Osteoblast (primary cell): ENCODE measurements around the gene SAMM50. TPM values are rescaled to one million over a fixed set of nuclear protein-coding genes. Genes with fewer than 3 reads are reported as not detected.

ENCODE experiments used
- DNase-seq: peaks from one replicate; pipeline ENCODE4 v3.0.0; 2011; ENCODE audit warnings: low spot score, mixed read lengths; ENCODE audit not compliant: insufficient read length; ENCODE audit errors: missing footprints
- H2AFZ ChIP-seq: 2 replicates; pipeline ENCODE4 v1.6.0; 2011; ENCODE audit warnings: mild to moderate bottlenecking, low read length
- H3K27ac ChIP-seq: 2 replicates; pipeline ENCODE4 v1.5.1; 2011; ENCODE audit warnings: mild to moderate bottlenecking, low read depth, low read length, moderate library complexity
- H3K27me3 ChIP-seq: 2 replicates; pipeline ENCODE4 v1.6.0; 2012; ENCODE audit warnings: mild to moderate bottlenecking, control low read depth, inconsistent platforms, low read length, moderate library complexity; ENCODE audit not compliant: insufficient read depth
- H3K36me3 ChIP-seq: 2 replicates; pipeline ENCODE4 v1.5.1; 2011; ENCODE audit warnings: mild to moderate bottlenecking, low read length, control low read depth, moderate library complexity; ENCODE audit not compliant: insufficient read depth
- H3K4me1 ChIP-seq: 2 replicates; pipeline ENCODE4 v1.5.1; 2011; ENCODE audit warnings: mild to moderate bottlenecking, low read length, control low read depth, moderate library complexity; ENCODE audit not compliant: insufficient read depth
- H3K4me2 ChIP-seq: 2 replicates; pipeline ENCODE4 v1.6.0; 2011; ENCODE audit warnings: mild to moderate bottlenecking, low read length; ENCODE audit not compliant: insufficient read depth
- H3K4me3 ChIP-seq: fragments of 200-600 bp; sonication (generic); 3 replicates; pipeline ENCODE4 v1.5.1; 2012; ENCODE audit warnings: mild to moderate bottlenecking, low read length, inconsistent platforms; ENCODE audit not compliant: insufficient read depth
- H3K79me2 ChIP-seq: 2 replicates; pipeline ENCODE4 v1.6.0; 2012; ENCODE audit warnings: mild to moderate bottlenecking, low read length, control low read depth, inconsistent platforms; ENCODE audit not compliant: insufficient read depth
- H3K9me3 ChIP-seq: 2 replicates; pipeline ENCODE4 v1.5.1; 2011; ENCODE audit warnings: low read depth, low read length, control low read depth
- H4K20me1 ChIP-seq: 2 replicates; pipeline ENCODE4 v1.6.0; 2012; ENCODE audit warnings: mild to moderate bottlenecking, low read length, control low read depth; ENCODE audit not compliant: insufficient read depth
- CTCF ChIP-seq: IDR thresholded peaks from 2 replicates; pipeline ENCODE4 v1.5.1; 2011; ENCODE audit warnings: mild to moderate bottlenecking, low read depth, low read length, moderate library complexity; ENCODE audit errors: extremely low read depth
- total RNA-seq: library from RNA; depleted of rRNA; stranded (reverse); fragments of >200 nt; gene quantifications from 2 replicates; pipeline ENCODE4 v1.2.3, GENCODE V29; 2012

SAMM50 gene
- total RNA-seq, 1 donor: 36.6 TPM

GRCh38 chr22:44039566-44040171, 84.4 kb downstream of the SAMM50 start:
- Histone ChIP-seq H2AFZ (no peak overlapping the region), H3K36me3 (no peaks in the 10 kb centered on the region), H3K4me3 (no peak overlapping the region), H4K20me1 (peaks cover 8% of the 10 kb centered on the region), H3K27ac (no peak overlapping the region), H3K4me2 (no peak overlapping the region), H3K9me3 (no peaks in the 10 kb centered on the region), H3K4me1 (peaks cover 13% of the 10 kb centered on the region), H3K79me2 (peaks cover 27% of the 10 kb centered on the region), H3K27me3 (no peaks in the 10 kb centered on the region)
- TF ChIP-seq CTCF: no peak
- DNase-seq: no peak

GRCh38 chr22:44042249-44043218, 87.3 kb downstream of the SAMM50 start:
- peaks cover 39% of the 10 kb centered on the region for H3K79me2 ChIP-seq
- no peaks in the 10 kb centered on the region for H3K9me3 ChIP-seq
- H2AFZ ChIP-seq: no peak overlapping the region
- H3K4me1 ChIP-seq: peaks cover 15% of the 10 kb centered on the region
- H3K4me2 ChIP-seq: no peak overlapping the region
- H3K27ac ChIP-seq: no peak overlapping the region
- H3K4me3 ChIP-seq: no peak overlapping the region
- H4K20me1 ChIP-seq: peaks cover 22% of the 10 kb centered on the region
- H3K27me3 ChIP-seq: no peaks in the 10 kb centered on the region
- no peak for TF ChIP-seq CTCF
- peaks cover 3% of the 10 kb centered on the region for H3K36me3 ChIP-seq
- DNase-seq: peak; percentile 76

- no peak for TF ChIP-seq CTCF
- Histone ChIP-seq H3K4me2 (no peak overlapping the region), H4K20me1 (peaks cover 18% of the 10 kb centered on the region)
These were observed 89.9 kb downstream of the SAMM50 start for GRCh38 chr22:44045145-44045544.

More at GRCh38 chr22:44045145-44045544, 89.9 kb downstream of the SAMM50 start:
- Histone ChIP-seq H3K27ac (peak overlapping the region; percentile 21), H3K4me1 (peaks cover 6% of the 10 kb centered on the region), H3K27me3 (no peaks in the 10 kb centered on the region), H3K9me3 (no peaks in the 10 kb centered on the region), H3K4me3 (no peak overlapping the region), H3K36me3 (peaks cover 3% of the 10 kb centered on the region), H3K79me2 (peaks cover 31% of the 10 kb centered on the region), H2AFZ (no peak overlapping the region)
- DNase-seq: peak; percentile 89

Other genes starting within 250 kb of the SAMM50 start
- gene EFCAB6, start 143.1 kb upstream of the SAMM50 start, total RNA-seq: 1.8 and 2.9 TPM in 2 replicates
- under 0.01 TPM in 1 of 2 replicates, not detected in the other for gene SULT4A1, start 92.9 kb upstream of the SAMM50 start, total RNA-seq
- gene PNPLA5, start 63.4 kb upstream of the SAMM50 start, total RNA-seq: not detected in 2 replicates
- gene PNPLA3, start 31.6 kb upstream of the SAMM50 start, total RNA-seq: 8.3 and 14.1 TPM in 2 replicates
- gene PARVB, start 68.9 kb downstream of the SAMM50 start, total RNA-seq: 24.5 and 29.3 TPM in 2 replicates
- gene PARVG, start 225.5 kb downstream of the SAMM50 start, total RNA-seq: 1.1 and 1.5 TPM in 2 replicates